CD14-positive monocyte (primary cell): Measurements from ENCODE around the gene TCP11. TPM values are rescaled to one million over a fixed set of nuclear protein-coding genes. Genes with fewer than 3 reads are reported as not detected.
A peak's percentile ranks its signal among the peaks of the same experiment; 100 is the strongest.

Experiments
- DNase-seq, 3 donors: peaks; one replicate each; pipeline ENCODE4 v3.0.0-alpha.2; 2011 to 2022
- H2AFZ ChIP-seq: 2 replicates; pipeline ENCODE4 v1.6.0; 2012; ENCODE audit warnings: mild to moderate bottlenecking, low read depth, low read length, inconsistent platforms; ENCODE audit not compliant: insufficient read depth, poor library complexity, severe bottlenecking
- H3K27ac ChIP-seq, 2 donors: 1 replicate in 1 of 2; 2 replicates in 1 of 2; pipeline ENCODE4 v1.5.1; 2012 to 2013; ENCODE audit warnings: low read length in 2 of 2, control low read depth in 1 of 2, inconsistent platforms in 1 of 2, low read depth in 1 of 2, mild to moderate bottlenecking in 1 of 2
- H3K27me3 ChIP-seq, 2 donors: one replicate each; pipeline versions ENCODE4 v1.6.0 to v1.6.1; 2011 to 2013; ENCODE audit warnings: low read length in 2 of 2; ENCODE audit not compliant: control insufficient read depth in 2 of 2, insufficient read depth in 2 of 2
- H3K36me3 ChIP-seq, 2 donors: replicated peaks in 1 of 2; 1 replicate in 1 of 2; 2 replicates in 1 of 2; pipeline versions ENCODE4 v1.5.1 to v1.6.1; 2012 to 2013; ENCODE audit warnings: low read length in 2 of 2, control low read depth in 1 of 2, inconsistent platforms in 1 of 2, mild to moderate bottlenecking in 1 of 2; ENCODE audit not compliant: insufficient read depth in 2 of 2, control insufficient read depth in 1 of 2
- H3K4me1 ChIP-seq, 2 donors: 1 replicate in 1 of 2; 2 replicates in 1 of 2; pipeline versions ENCODE4 v1.5.1 to v1.6.1; 2012 to 2013; ENCODE audit warnings: low read length in 2 of 2, control low read depth in 1 of 2, inconsistent platforms in 1 of 2, mild to moderate bottlenecking in 1 of 2, moderate library complexity in 1 of 2; ENCODE audit not compliant: insufficient read depth in 2 of 2, control insufficient read depth in 1 of 2
- H3K4me2 ChIP-seq: replicated peaks from 2 replicates; pipeline ENCODE3; 2012; ENCODE audit warnings: low read length, moderate library complexity, mild to moderate bottlenecking; ENCODE audit not compliant: poor library complexity, severe bottlenecking; ENCODE audit errors: extremely low read depth
- H3K4me3 ChIP-seq, 3 experiments: fragments of 200-600 bp in 1 of 3; sonication (generic) in 1 of 3; replicated peaks in 1 of 3; 1 replicate in 2 of 3; 2 replicates in 1 of 3; pipeline ENCODE4 v1.5.1; 2011 to 2013; ENCODE audit warnings: low read length in 3 of 3, mild to moderate bottlenecking in 3 of 3, control low read depth in 2 of 3, low read depth in 2 of 3, inconsistent platforms in 1 of 3, moderate library complexity in 1 of 3
- H3K79me2 ChIP-seq: 2 replicates; pipeline ENCODE4 v1.6.0; 2012; ENCODE audit warnings: mild to moderate bottlenecking, control low read depth, inconsistent platforms, low read length, moderate library complexity; ENCODE audit not compliant: insufficient read depth
- H3K9ac ChIP-seq: 2 replicates; pipeline ENCODE4 v1.6.0; 2017; ENCODE audit warnings: low read length, mild to moderate bottlenecking; ENCODE audit not compliant: insufficient read depth, poor library complexity, severe bottlenecking
- H3K9me3 ChIP-seq, 2 donors: replicated peaks in 1 of 2; 1 replicate in 1 of 2; 2 replicates in 1 of 2; pipeline versions ENCODE4 v1.5.1 to v1.6.1; 2012 to 2013; ENCODE audit warnings: low read length in 2 of 2, control low read depth in 1 of 2; ENCODE audit not compliant: control insufficient read depth in 1 of 2, insufficient read depth in 1 of 2
- H4K20me1 ChIP-seq: 2 replicates; pipeline ENCODE4 v1.6.0; 2012; ENCODE audit warnings: mild to moderate bottlenecking, low read length, control low read depth, moderate library complexity; ENCODE audit not compliant: insufficient read depth
- H3K27ac Mint-ChIP-seq, 7 donors: one replicate each; pipeline ENCODE4 v1.8.0; 2020; ENCODE audit warnings: mild to moderate bottlenecking in 7 of 7, mixed read lengths in 7 of 7, moderate library complexity in 6 of 7, inconsistent platforms in 2 of 7
- H3K27me3 Mint-ChIP-seq, 3 donors: one replicate each; pipeline ENCODE4 v1.8.0; 2021 to 2022; ENCODE audit warnings: low read depth in 3 of 3, mild to moderate bottlenecking in 3 of 3, mixed read lengths in 3 of 3, moderate library complexity in 3 of 3, inconsistent platforms in 1 of 3
- H3K36me3 Mint-ChIP-seq, 2 donors: one replicate each; pipeline ENCODE4 v1.8.0; 2020; ENCODE audit warnings: mixed read lengths in 2 of 2, inconsistent platforms in 1 of 2, mild to moderate bottlenecking in 1 of 2
- H3K4me1 Mint-ChIP-seq: one replicate; pipeline ENCODE4 v1.8.0; 2020; ENCODE audit warnings: mild to moderate bottlenecking, mixed read lengths
- H3K4me3 Mint-ChIP-seq, 2 donors: one replicate each; pipeline ENCODE4 v1.8.0; 2020; ENCODE audit warnings: mild to moderate bottlenecking in 2 of 2, mixed read lengths in 2 of 2, moderate library complexity in 1 of 2
- H3K9me3 Mint-ChIP-seq, 7 donors: one replicate each; pipeline ENCODE4 v1.8.0; 2020 to 2022; ENCODE audit warnings: mixed read lengths in 7 of 7, mild to moderate bottlenecking in 6 of 7, moderate library complexity in 6 of 7, inconsistent platforms in 2 of 7
- WGBS: methylation state at CpG from one replicate; pipeline ENCODE4 v1.1.5; 2013; ENCODE audit warnings: missing lambda C conversion rate; ENCODE audit not compliant: insufficient coverage; 5-methylcytosine and 5-hydroxymethylcytosine counted together
- intact Hi-C, 2 donors: fragments of 100-400 bp; cut with micrococcal nuclease; formaldehyde crosslinking; loops; one replicate each; pipeline versions ENCODE4 v1.15.0 to v1.15.1; 2023
- polyA plus RNA-seq, 3 donors: library from polyadenylated mRNA; depleted of rRNA in 1 of 3; unstranded in 2 of 3; stranded (reverse) in 1 of 3; fragments of 300-500 nt in 2 of 3; fragments of >200 nt in 1 of 3; fragmentation: Illumina TruSeq in 2 of 3; gene quantifications; 1 replicate in 2 of 3; 2 replicates in 1 of 3; pipeline ENCODE4 v1.2.3, GENCODE V29; 2012 to 2021
- TF ChIP-seq, protein P1 (sequence below): fragments of 200-600 bp; IDR thresholded peaks from one replicate; pipeline ENCODE4 v1.8.0; 2022; ENCODE audit warnings: antibody characterized with exemption, mild to moderate bottlenecking

Gene TCP11
- polyA plus RNA-seq, 3 donors: not detected

DNA sequence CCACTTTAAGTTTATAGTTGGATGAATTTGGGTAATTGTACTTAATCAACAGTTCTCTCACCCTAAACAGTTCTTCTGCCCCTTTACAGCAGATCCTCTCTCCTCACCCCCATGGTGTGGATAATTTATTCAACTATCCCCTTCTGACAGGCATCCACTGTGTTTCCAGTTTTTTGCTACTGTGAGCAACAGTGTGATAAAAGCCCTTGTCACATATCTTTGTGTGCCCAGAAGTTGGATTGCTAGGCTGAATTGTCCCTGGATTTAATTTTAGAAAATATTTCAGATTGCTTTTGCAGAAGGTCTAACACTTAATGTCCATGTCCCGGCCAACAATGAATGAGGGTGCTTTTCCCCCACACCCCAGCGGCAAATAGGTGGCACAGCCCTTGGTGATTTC, 42.1 kb upstream of the TCP11 start:
- H3K4me1 Mint-ChIP-seq: peaks cover 2% of the 10 kb centered on the region
- peak overlapping the region in 1 of 2 donors; percentile 39 for H3K4me3 Mint-ChIP-seq
- peaks cover 11 to 26% (median 12%) of the 10 kb centered on the region in 3 donors for H3K27me3 Mint-ChIP-seq
- peaks cover 0 to 9% of the 10 kb centered on the region in 2 donors for H3K27me3 ChIP-seq
- intact Hi-C loops: no loop called here
- DNase-seq: no peak
- no peaks in the 10 kb centered on the region for H3K4me1 ChIP-seq
- no peak overlapping the region for H3K4me3 ChIP-seq
- TF ChIP-seq, protein P1, sequence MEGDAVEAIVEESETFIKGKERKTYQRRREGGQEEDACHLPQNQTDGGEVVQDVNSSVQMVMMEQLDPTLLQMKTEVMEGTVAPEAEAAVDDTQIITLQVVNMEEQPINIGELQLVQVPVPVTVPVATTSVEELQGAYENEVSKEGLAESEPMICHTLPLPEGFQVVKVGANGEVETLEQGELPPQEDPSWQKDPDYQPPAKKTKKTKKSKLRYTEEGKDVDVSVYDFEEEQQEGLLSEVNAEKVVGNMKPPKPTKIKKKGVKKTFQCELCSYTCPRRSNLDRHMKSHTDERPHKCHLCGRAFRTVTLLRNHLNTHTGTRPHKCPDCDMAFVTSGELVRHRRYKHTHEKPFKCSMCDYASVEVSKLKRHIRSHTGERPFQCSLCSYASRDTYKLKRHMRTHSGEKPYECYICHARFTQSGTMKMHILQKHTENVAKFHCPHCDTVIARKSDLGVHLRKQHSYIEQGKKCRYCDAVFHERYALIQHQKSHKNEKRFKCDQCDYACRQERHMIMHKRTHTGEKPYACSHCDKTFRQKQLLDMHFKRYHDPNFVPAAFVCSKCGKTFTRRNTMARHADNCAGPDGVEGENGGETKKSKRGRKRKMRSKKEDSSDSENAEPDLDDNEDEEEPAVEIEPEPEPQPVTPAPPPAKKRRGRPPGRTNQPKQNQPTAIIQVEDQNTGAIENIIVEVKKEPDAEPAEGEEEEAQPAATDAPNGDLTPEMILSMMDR: no peak
- no peak overlapping the region for H3K9ac ChIP-seq
- H2AFZ ChIP-seq: no peak overlapping the region
- H3K36me3 ChIP-seq: no peaks in the 10 kb centered on the region
- H3K79me2 ChIP-seq: no peaks in the 10 kb centered on the region
- H3K4me2 ChIP-seq: no peak overlapping the region
- no peaks in the 10 kb centered on the region for H4K20me1 ChIP-seq
- no peaks in the 10 kb centered on the region for H3K9me3 ChIP-seq
- H3K9me3 Mint-ChIP-seq: peaks cover 0 to 3% (median 0%) of the 10 kb centered on the region in 7 donors
- H3K36me3 Mint-ChIP-seq: no peaks in the 10 kb centered on the region
- no peak overlapping the region for H3K27ac ChIP-seq
- no peak overlapping the region for H3K27ac Mint-ChIP-seq
- WGBS: 100% methylated on average over 1 of the region's 2 CpGs

DNA sequence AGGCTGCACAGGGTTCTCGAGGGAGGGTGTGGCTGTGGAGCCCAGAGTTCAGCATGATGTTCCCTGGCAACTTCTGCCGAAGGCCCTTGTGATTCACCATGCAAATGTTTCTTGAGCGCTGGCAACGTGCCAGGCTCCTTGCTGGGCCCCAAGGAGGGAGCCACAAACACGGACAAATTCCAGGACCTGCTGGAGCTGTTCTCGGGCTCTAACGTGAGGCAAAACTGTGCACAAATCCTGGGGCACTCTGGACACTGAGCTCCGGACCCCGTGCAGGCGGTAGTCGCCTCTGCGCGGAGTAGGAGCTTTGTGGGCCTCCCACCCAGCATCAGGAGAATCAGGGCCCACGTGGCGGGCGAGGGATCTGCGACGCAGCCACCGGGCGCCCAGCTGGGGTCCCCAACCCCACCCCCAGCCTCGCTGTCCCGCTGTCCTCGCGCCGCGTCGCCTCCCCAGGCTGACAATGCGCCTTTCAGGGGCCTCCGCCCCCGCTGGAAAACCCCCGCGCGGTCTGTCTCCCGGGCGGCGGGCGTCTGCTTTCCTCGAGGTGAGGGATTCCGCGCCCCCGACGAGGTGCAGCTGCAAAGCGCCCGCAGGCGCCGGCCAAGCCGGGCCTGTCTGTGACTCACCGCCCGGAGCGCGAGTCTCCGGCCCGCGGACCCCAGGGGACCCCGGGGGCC, 40.9 kb upstream of the TCP11 start:
- Mint-ChIP-seq H3K4me3 (no peak overlapping the region), H3K4me1 (peaks cover 2% of the 10 kb centered on the region), H3K27me3 (peaks cover 11 to 21% (median 12%) of the 10 kb centered on the region in 3 donors), H3K36me3 (no peaks in the 10 kb centered on the region), H3K9me3 (peaks cover 0 to 6% (median 3%) of the 10 kb centered on the region in 7 donors), H3K27ac (no peak overlapping the region)
- Histone ChIP-seq H3K9me3 (no peaks in the 10 kb centered on the region), H3K4me2 (no peak overlapping the region), H4K20me1 (no peaks in the 10 kb centered on the region), H3K27ac (no peak overlapping the region), H3K27me3 (peaks cover 0 to 9% of the 10 kb centered on the region in 2 donors), H3K79me2 (no peaks in the 10 kb centered on the region), H2AFZ (no peak overlapping the region), H3K36me3 (no peaks in the 10 kb centered on the region), H3K9ac (no peak overlapping the region), H3K4me1 (no peaks in the 10 kb centered on the region), H3K4me3 (no peak overlapping the region)
- WGBS: 60% methylated on average over 42 of the region's 55 CpGs
- intact Hi-C loops: no loop called here
- TF ChIP-seq, protein P1: no peak
- no peak for DNase-seq
